Posterior cingulate gyrus (tissue), 11 donors: ENCODE data around the gene CEP72.
"Not testable (repeated sequence)": the region's sequence is repeated elsewhere in the genome, so short reads cannot be mapped to it uniquely, and the experiment has no call there.

ENCODE experiments used
- DNase-seq, 10 donors: peaks; one replicate each; pipeline versions ENCODE4 v3.0.0 to v3.0.0-alpha.2; 2020 to 2021; ENCODE audit warnings: mixed read lengths in 3 of 10
- intact Hi-C: fragments of 100-400 bp; cut with DNase I; formaldehyde crosslinking; loops from one replicate; pipeline ENCODE4 v1.15.1; 2023

The CEP72 gene

GRCh38 chr5:593511-593910, 18.6 kb upstream of the CEP72 start:
- intact Hi-C loops = no loop called here
- peak in 2 of 10 donors; percentile 15 to 79 for DNase-seq

GRCh38 chr5:594226-594860, 17.8 kb upstream of the CEP72 start:
- intact Hi-C loops = no loop called here
- DNase-seq = peak in 1 of 10 donors; percentile 7

GRCh38 chr5:595285-595875, 16.8 kb upstream of the CEP72 start:
- intact Hi-C loops = no loop called here
- DNase-seq = no peak

- DNase-seq = no peak
- intact Hi-C loops = no loop called here
These were observed 14.1 kb upstream of the CEP72 start for GRCh38 chr5:597871-598563.

- intact Hi-C loops = no loop called here
- DNase-seq = peak in 2 of 10 donors; percentile 42 to 55
These were observed 13.6 kb upstream of the CEP72 start for GRCh38 chr5:598564-598890.

GRCh38 chr5:600886-601541, 11.1 kb upstream of the CEP72 start:
- DNase-seq = peak in 2 of 10 donors; percentile 74 to 79
- intact Hi-C loops = no loop called here

- peak in 3 of 10 donors; percentile 41 to 77 (median 55) for DNase-seq
- intact Hi-C loops = no loop called here
These were observed 10.2 kb upstream of the CEP72 start for GRCh38 chr5:601771-602465.

- peak in 2 of 10 donors; percentile 10 to 37 for DNase-seq
- intact Hi-C loops = no loop called here
These were observed 9.6 kb upstream of the CEP72 start for GRCh38 chr5:602466-603035.

GRCh38 chr5:603081-603998, 8.8 kb upstream of the CEP72 start:
- DNase-seq = peak in 3 of 10 donors; percentile 47 to 81 (median 53)

GRCh38 chr5:604391-604831, 7.7 kb upstream of the CEP72 start:
- intact Hi-C loops = no loop called here

More at GRCh38 chr5:603081-603998, 8.8 kb upstream of the CEP72 start:
- intact Hi-C loops = no loop called here

GRCh38 chr5:605090-605489, 7.0 kb upstream of the CEP72 start:
- intact Hi-C loops = not testable (repeated sequence)
- DNase-seq = peak in 1 of 10 donors; percentile 31

More at GRCh38 chr5:604391-604831, 7.7 kb upstream of the CEP72 start:
- peak in 3 of 10 donors; percentile 67 to 70 (median 68) for DNase-seq

- peak in 2 of 10 donors; percentile 72 to 74 for DNase-seq
- intact Hi-C loops = no loop called here
These were observed 6.1 kb upstream of the CEP72 start for GRCh38 chr5:606061-606460.

GRCh38 chr5:606526-607399, 5.4 kb upstream of the CEP72 start:
- intact Hi-C loops = no loop called here
- DNase-seq = peak in 3 of 10 donors; percentile 52 to 59 (median 53)

- intact Hi-C loops = no loop called here
- peak in 3 of 10 donors; percentile 54 to 74 (median 55) for DNase-seq
These were observed 4.4 kb upstream of the CEP72 start for GRCh38 chr5:607541-608428.

- intact Hi-C loops = no loop called here
- DNase-seq = peak in 3 of 10 donors; percentile 39 to 79 (median 56)
These were observed 3.4 kb upstream of the CEP72 start for GRCh38 chr5:608429-609370.

GRCh38 chr5:609506-609905, 2.6 kb upstream of the CEP72 start:
- intact Hi-C loops = no loop called here
- DNase-seq = peak in 2 of 10 donors; percentile 44 to 66
